HFF-Myc (cell line): Measurements from ENCODE around the gene DNHD1.

Experiments used
- DNase-seq: peaks from one replicate; pipeline ENCODE4 v3.0.0-alpha.2; 2011; ENCODE audit warnings: low read depth; ENCODE audit errors: extremely low read depth
- H3K4me3 ChIP-seq: replicated peaks from 2 replicates; pipeline ENCODE4 v1.5.1; 2011; ENCODE audit warnings: low read depth, mild to moderate bottlenecking, control low read depth, low read length
- CTCF ChIP-seq: IDR thresholded peaks from 2 replicates; pipeline ENCODE4 v1.5.1; 2012; ENCODE audit warnings: mild to moderate bottlenecking, low read depth, low read length, control low read depth; ENCODE audit errors: missing control alignments

DNHD1 gene

DNA sequence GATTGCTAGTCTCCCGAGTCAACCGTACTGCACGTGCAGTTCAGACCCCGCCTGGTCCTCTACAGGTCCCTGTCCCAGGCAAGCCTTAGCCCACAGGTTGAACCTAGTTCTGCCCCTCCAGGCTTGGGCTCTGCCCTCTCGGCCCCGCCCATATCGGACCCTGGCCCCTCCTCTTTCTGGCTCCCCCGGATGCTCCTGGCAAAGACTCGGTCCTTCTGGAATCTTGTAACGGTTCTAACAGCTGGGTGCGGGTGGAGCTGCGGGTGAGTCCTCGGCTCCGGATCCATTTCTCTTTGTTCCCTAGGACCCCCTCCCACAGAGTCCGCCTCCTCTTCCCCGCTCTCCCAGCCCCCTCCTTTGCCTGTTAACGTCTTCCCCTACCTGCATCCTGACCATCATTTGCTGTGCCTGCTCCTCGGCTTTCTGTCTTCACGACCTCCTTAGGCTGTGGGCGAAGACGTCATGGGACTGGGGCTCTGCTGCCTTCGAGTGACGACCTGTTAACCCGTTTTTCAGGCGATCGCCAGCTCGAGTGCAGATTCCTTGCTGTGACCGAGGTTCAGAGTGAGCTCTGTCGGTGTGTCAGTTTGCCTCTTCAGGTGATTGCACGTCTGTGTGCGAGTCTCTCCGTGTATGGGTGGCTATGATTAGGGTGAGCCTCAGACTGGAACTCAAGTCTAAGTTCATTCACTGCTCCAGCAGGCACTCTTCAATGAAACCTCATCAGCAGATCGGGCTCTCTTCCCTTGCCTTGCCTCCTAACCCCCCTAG lies at the start of gene DNHD1:
DNHD1 (plus strand) TSS at position 212 of the 771 bp plus-strand sequence. CDS start 936 bp downstream, outside the sequence.
- H3K4me3 ChIP-seq: no peak within 1 kb of the TSS
- TF ChIP-seq CTCF: no peak
- DNase-seq: no peak

- H3K4me3 ChIP-seq: no peak overlapping the region
- DNase-seq: no peak
- no peak for TF ChIP-seq CTCF
Observed at GRCh38 chr11:6448574-6448973, 48.5 kb upstream of the DNHD1 start.

GRCh38 chr11:6452219-6452618 lies 44.9 kb upstream of the DNHD1 start:
- no peak for DNase-seq
- TF ChIP-seq CTCF: no peak
- H3K4me3 ChIP-seq: no peak overlapping the region

- TF ChIP-seq CTCF: no peak
Observed at GRCh38 chr11:6453152-6453551, 43.9 kb upstream of the DNHD1 start.

DNA sequence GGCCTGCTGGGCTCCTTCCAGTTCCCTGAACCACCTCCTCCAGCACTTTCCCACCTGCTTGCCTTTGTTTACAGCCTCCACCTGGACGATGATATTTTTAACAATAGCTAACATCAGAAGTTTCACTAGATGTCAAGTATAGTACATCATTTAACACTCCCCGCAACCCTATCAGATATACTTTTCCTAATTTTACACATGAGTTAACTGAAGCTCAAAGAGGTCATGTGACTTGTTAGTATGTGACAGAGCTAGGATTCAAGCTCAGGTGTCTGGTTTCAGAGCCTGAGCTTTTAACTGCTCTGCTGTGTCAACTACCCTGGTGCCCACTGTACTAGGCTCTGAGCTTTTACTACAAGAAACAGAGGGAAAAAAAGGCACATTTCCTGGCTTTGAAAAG lies 42.0 kb upstream of the DNHD1 start:
- no peak for TF ChIP-seq CTCF
- H3K4me3 ChIP-seq: no peak overlapping the region
- DNase-seq: no peak

More at GRCh38 chr11:6453152-6453551, 43.9 kb upstream of the DNHD1 start:
- DNase-seq: no peak
- H3K4me3 ChIP-seq: no peak overlapping the region

DNA sequence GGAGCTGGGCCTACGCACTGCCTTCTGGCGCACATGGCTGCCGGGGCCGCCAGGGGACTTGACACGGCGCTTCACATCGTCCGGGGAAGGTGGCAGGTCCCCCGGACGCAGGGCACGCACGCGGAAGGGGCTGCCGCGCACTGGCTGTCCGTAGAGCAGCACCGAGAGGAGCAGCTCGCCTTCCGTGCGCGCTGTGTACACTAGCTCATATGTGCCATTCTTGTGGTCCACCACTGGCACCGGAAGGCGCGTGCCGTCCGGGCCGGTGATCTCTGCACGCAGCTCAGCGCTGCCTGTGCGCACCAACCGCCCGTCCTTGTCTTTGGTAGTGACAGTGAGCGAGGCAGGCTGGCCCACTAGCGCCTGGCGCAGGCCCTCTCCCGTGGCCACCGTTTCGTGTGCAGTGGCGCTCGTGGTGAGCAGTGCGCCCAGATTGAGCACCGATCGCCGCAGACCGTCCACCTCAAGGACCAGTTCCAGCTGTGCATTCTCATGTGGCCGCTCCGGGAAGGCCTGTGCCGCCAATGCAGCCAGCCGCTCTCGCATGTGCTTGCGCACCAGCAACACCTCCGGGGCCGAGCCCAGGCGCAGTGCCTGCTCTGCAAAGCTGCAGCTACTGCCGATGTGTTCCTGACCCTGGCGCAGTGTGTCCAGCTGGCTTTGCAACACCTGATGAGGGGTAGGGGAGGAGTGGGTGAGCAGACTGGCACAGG lies 40.6 kb upstream of the DNHD1 start:
- TF ChIP-seq CTCF: no peak
- no peak for DNase-seq
- no peak overlapping the region for H3K4me3 ChIP-seq
